Fibroblast of lung (primary cell): ENCODE results near the gene ACO2. TPM values are rescaled to one million over a fixed set of nuclear protein-coding genes. Genes with fewer than 3 reads are reported as not detected.

ENCODE experiments used
- DNase-seq, 2 donors: peaks; one replicate each; pipeline versions ENCODE4 v3.0.0 to v3.0.0-alpha.2; 2010; ENCODE audit warnings: low read depth in 2 of 2
- H2AFZ ChIP-seq: 2 replicates; pipeline ENCODE4 v1.5.1; 2012; ENCODE audit warnings: low read length, control low read depth, inconsistent platforms
- H3K27ac ChIP-seq: 2 replicates; pipeline ENCODE4 v1.5.1; 2011; ENCODE audit warnings: low read length, control low read depth; ENCODE audit not compliant: insufficient read depth
- H3K27me3 ChIP-seq: 2 replicates; pipeline ENCODE4 v1.5.1; 2011; ENCODE audit warnings: mild to moderate bottlenecking, low read length; ENCODE audit not compliant: control insufficient read depth, insufficient read depth
- H3K36me3 ChIP-seq: 2 replicates; pipeline ENCODE4 v1.5.1; 2011; ENCODE audit warnings: low read length; ENCODE audit not compliant: control insufficient read depth, insufficient read depth
- H3K4me1 ChIP-seq: 2 replicates; pipeline ENCODE4 v1.5.1; 2011; ENCODE audit warnings: low read length; ENCODE audit not compliant: control insufficient read depth, insufficient read depth; ENCODE audit errors: extremely low read depth
- H3K4me2 ChIP-seq: 2 replicates; pipeline ENCODE4 v1.5.1; 2011; ENCODE audit warnings: low read length, control low read depth; ENCODE audit not compliant: insufficient read depth; ENCODE audit errors: extremely low read depth
- H3K4me3 ChIP-seq, 4 experiments: fragments of 200-600 bp in 1 of 4; sonication (generic) in 1 of 4; replicated peaks in 1 of 4; 2 replicates each; pipeline ENCODE4 v1.5.1; 2011 to 2016; ENCODE audit warnings: low read length in 4 of 4, low read depth in 3 of 4, mild to moderate bottlenecking in 3 of 4, control low read depth in 2 of 4, inconsistent platforms in 1 of 4, mixed read lengths in 1 of 4; ENCODE audit not compliant: insufficient read depth in 1 of 4; ENCODE audit errors: control extremely low read depth in 1 of 4
- H3K79me2 ChIP-seq: 2 replicates; pipeline ENCODE4 v1.5.1; 2012; ENCODE audit warnings: mild to moderate bottlenecking, low read length, inconsistent platforms; ENCODE audit not compliant: control insufficient read depth, insufficient read depth
- H3K9ac ChIP-seq: 2 replicates; pipeline ENCODE4 v1.5.1; 2011; ENCODE audit warnings: mild to moderate bottlenecking, low read length, control low read depth; ENCODE audit not compliant: insufficient read depth
- H3K9me3 ChIP-seq: 2 replicates; pipeline ENCODE4 v1.5.1; 2012; ENCODE audit warnings: low read depth, low read length; ENCODE audit not compliant: control insufficient read depth, insufficient read depth
- H4K20me1 ChIP-seq: 2 replicates; pipeline ENCODE4 v1.5.1; 2011; ENCODE audit warnings: low read length; ENCODE audit not compliant: control insufficient read depth, insufficient read depth; ENCODE audit errors: extremely low read depth
- CTCF ChIP-seq, 2 donors: IDR thresholded peaks in 1 of 2; conservative IDR thresholded peaks in 1 of 2; 1 replicate in 1 of 2; 2 replicates in 1 of 2; pipeline ENCODE4 v1.5.1; 2011 to 2012; ENCODE audit warnings: low read length in 2 of 2, control low read depth in 1 of 2, inconsistent platforms in 1 of 2, low read depth in 1 of 2, mild to moderate bottlenecking in 1 of 2
- EZH2 ChIP-seq: IDR thresholded peaks from 2 replicates; pipeline ENCODE4 v1.5.1; 2012; ENCODE audit warnings: low read length, control low read depth, mild to moderate bottlenecking; ENCODE audit errors: missing control alignments
- polyA plus RNA-seq, 2 donors: library from polyadenylated mRNA; depleted of rRNA in 1 of 2; stranded (reverse) in 1 of 2; unstranded in 1 of 2; fragments of >200 nt; gene quantifications; 2 replicates each; pipeline ENCODE4 v1.2.1, GENCODE V29; 2011 to 2012; ENCODE audit warnings: missing spikeins in 1 of 2
- total RNA-seq: library from RNA; depleted of rRNA; stranded (reverse); fragments of >200 nt; gene quantifications from 2 replicates; pipeline ENCODE4 v1.2.1, GENCODE V29; 2014

Gene ACO2
- total and polyA plus RNA-seq, 2 donors (not counting 1 experiment from before 2014, with no cell fraction given): 37.6 to 80.3 TPM

GRCh38 chr22:41548830-41549211, 79.9 kb downstream of the ACO2 start:
- TF ChIP-seq CTCF (conservative IDR thresholded peaks at IDR 0.05 in 1 of 2, IDR thresholded peaks at IDR 0.05 in 1 of 2; ENCODE audit: low read depth in 1 of 2, low read length in 2 of 2): no peak
- TF ChIP-seq EZH2: no peak
- Histone ChIP-seq H4K20me1 (no peaks in the 10 kb centered on the region), H3K4me3 (no peak overlapping the region), H2AFZ (no peak overlapping the region), H3K4me2 (no peak overlapping the region), H3K4me1 (no peaks in the 10 kb centered on the region), H3K36me3 (no peaks in the 10 kb centered on the region), H3K9ac (no peak overlapping the region), H3K9me3 (no peaks in the 10 kb centered on the region), H3K79me2 (peaks cover 3% of the 10 kb centered on the region), H3K27me3 (no peaks in the 10 kb centered on the region), H3K27ac (no peak overlapping the region)
- no peak for DNase-seq

DNA sequence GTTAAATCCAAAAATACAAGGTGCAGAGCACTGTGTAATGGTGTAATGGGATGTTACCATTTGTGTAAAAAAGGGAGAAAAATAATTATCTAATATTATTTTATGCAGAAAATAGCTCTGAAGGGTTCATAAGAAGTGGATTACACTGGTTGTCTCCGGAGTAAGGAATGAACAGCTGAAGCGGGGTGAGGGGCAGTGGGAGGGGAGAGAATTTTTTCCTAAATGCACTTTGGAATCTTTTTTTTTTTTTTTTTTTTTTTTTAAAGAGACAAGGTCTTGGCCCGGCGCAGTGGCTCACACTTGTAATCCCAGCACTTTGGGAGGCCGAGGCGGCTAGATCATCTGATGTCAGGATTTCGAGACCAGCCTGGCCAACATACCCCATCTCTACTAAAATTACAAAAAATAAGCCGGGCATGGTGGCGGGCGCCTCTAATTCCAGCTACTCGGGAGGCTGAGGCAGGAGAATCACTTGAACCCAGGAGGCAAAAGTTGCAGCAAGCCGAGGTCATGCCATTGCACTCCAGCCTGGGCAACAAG, 82.1 kb downstream of the ACO2 start:
- Histone ChIP-seq H4K20me1 (no peaks in the 10 kb centered on the region), H3K4me3 (no peak overlapping the region), H3K27ac (no peak overlapping the region), H3K9ac (no peak overlapping the region), H3K4me2 (no peak overlapping the region), H2AFZ (no peak overlapping the region), H3K27me3 (no peaks in the 10 kb centered on the region), H3K4me1 (peaks cover 9% of the 10 kb centered on the region), H3K79me2 (no peaks in the 10 kb centered on the region), H3K36me3 (no peaks in the 10 kb centered on the region), H3K9me3 (no peaks in the 10 kb centered on the region)
- TF ChIP-seq CTCF (conservative IDR thresholded peaks at IDR 0.05 in 1 of 2, IDR thresholded peaks at IDR 0.05 in 1 of 2; ENCODE audit: low read depth in 1 of 2, low read length in 2 of 2) (no peak), EZH2 (no peak)
- DNase-seq: no peak

GRCh38 chr22:41551877-41552582, 83.1 kb downstream of the ACO2 start:
- Histone ChIP-seq H4K20me1 (no peaks in the 10 kb centered on the region), H3K36me3 (no peaks in the 10 kb centered on the region), H3K4me3 (no peak overlapping the region), H3K9me3 (no peaks in the 10 kb centered on the region), H3K9ac (no peak overlapping the region), H3K4me1 (peaks cover 13% of the 10 kb centered on the region), H3K4me2 (no peak overlapping the region), H3K27me3 (no peaks in the 10 kb centered on the region), H3K79me2 (no peaks in the 10 kb centered on the region), H3K27ac (no peak overlapping the region), H2AFZ (no peak overlapping the region)
- TF ChIP-seq CTCF (conservative IDR thresholded peaks at IDR 0.05 in 1 of 2, IDR thresholded peaks at IDR 0.05 in 1 of 2; ENCODE audit: low read depth in 1 of 2, low read length in 2 of 2) (no peak), EZH2 (no peak)
- DNase-seq: no peak
